Ovary (tissue), 3 donors: ENCODE results near the gene ZRSR2.

Source experiments
- EP300 ChIP-seq: sonication (generic); formaldehyde crosslinking; IDR thresholded peaks from one replicate; pipeline ENCODE4 v1.6.1; 2017; ENCODE audit warnings: antibody characterized with exemption
- TF ChIP-seq, protein P1 (sequence below), 3 donors: fragments of 450-650 bp in 2 of 3; fragments of 200-600 bp in 1 of 3; IDR thresholded peaks; one replicate each; pipeline versions ENCODE4 v1.5.1 to v1.8.0; 2016 to 2022; ENCODE audit warnings: antibody characterized with exemption in 3 of 3, mild to moderate bottlenecking in 1 of 3
- donor health status: DM: no; HTN: no; CAD: no.

DNA sequence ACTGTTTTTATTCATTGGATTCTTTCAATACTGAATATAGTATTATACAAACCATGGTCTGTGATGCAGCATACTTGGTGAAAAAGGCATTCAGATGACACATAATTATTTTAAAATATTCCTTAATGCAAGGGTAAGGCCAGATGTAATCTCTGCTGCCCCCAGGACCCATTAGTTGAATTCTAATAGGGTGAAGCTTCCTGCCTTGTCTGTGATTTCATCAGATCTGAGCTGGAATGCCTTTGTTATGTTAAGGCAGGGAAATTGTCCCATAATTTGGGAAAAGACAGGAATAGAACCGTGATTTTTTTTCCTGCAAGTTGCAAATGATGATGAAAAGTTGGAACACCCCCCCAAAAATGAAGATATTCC, 26.1 kb downstream of the ZRSR2 start:
- TF ChIP-seq, protein P1, sequence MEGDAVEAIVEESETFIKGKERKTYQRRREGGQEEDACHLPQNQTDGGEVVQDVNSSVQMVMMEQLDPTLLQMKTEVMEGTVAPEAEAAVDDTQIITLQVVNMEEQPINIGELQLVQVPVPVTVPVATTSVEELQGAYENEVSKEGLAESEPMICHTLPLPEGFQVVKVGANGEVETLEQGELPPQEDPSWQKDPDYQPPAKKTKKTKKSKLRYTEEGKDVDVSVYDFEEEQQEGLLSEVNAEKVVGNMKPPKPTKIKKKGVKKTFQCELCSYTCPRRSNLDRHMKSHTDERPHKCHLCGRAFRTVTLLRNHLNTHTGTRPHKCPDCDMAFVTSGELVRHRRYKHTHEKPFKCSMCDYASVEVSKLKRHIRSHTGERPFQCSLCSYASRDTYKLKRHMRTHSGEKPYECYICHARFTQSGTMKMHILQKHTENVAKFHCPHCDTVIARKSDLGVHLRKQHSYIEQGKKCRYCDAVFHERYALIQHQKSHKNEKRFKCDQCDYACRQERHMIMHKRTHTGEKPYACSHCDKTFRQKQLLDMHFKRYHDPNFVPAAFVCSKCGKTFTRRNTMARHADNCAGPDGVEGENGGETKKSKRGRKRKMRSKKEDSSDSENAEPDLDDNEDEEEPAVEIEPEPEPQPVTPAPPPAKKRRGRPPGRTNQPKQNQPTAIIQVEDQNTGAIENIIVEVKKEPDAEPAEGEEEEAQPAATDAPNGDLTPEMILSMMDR (IDR thresholded peaks at IDR 0.05), result no peak
- no peak for TF ChIP-seq EP300
